ENCODE data around the gene CFAP92.

CFAP92 gene

DNA sequence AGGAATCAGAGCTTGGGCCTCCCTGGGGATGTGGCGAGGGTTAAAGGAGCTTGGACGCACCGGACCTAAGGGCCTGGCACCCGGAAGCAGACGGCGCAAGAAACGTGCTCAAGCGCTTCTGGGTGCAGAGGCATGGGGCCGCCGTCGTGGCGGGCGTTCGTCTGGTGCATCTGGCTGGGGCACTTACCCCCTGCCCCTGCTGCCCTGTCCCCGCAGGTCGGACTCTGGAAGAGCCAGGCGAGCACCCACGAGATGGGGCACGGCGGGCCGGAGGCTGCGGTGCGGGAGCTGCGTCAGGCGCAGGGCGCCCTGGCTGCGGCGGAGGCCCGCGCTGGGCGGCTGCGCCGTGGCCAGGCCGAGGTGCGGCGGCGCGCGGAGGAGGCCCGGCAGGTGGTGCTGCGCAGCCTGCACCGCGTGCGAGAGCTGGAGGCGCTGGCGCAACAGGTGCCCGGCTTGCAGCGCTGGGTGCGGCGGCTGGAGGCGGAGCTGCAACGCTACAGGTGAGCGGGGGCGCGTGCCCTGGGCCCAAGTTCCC lies 9.8 kb upstream of the CFAP92 start (continued):
- TF ChIP-seq SCRT1 (tag by site-specific recombination; IDR thresholded peaks at IDR 0.05; ENCODE audit: borderline replicate concordance) (peak; percentile 47; the same call in 1 of the 2 replicates), SCRT2 (tag by site-specific recombination; IDR thresholded peaks at IDR 0.05) (peak; percentile 93)
- TF ChIP-seq, protein P1, sequence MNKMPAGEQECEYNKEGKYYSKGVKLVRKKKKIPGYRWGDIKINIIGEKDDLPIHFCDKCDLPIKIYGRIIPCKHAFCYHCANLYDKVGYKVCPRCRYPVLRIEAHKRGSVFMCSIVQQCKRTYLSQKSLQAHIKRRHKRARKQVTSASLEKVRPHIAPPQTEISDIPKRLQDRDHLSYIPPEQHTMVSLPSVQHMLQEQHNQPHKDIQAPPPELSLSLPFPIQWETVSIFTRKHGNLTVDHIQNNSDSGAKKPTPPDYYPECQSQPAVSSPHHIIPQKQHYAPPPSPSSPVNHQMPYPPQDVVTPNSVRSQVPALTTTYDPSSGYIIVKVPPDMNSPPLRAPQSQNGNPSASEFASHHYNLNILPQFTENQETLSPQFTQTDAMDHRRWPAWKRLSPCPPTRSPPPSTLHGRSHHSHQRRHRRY (tag by site-specific recombination; IDR thresholded peaks at IDR 0.05), result no peak

DNA sequence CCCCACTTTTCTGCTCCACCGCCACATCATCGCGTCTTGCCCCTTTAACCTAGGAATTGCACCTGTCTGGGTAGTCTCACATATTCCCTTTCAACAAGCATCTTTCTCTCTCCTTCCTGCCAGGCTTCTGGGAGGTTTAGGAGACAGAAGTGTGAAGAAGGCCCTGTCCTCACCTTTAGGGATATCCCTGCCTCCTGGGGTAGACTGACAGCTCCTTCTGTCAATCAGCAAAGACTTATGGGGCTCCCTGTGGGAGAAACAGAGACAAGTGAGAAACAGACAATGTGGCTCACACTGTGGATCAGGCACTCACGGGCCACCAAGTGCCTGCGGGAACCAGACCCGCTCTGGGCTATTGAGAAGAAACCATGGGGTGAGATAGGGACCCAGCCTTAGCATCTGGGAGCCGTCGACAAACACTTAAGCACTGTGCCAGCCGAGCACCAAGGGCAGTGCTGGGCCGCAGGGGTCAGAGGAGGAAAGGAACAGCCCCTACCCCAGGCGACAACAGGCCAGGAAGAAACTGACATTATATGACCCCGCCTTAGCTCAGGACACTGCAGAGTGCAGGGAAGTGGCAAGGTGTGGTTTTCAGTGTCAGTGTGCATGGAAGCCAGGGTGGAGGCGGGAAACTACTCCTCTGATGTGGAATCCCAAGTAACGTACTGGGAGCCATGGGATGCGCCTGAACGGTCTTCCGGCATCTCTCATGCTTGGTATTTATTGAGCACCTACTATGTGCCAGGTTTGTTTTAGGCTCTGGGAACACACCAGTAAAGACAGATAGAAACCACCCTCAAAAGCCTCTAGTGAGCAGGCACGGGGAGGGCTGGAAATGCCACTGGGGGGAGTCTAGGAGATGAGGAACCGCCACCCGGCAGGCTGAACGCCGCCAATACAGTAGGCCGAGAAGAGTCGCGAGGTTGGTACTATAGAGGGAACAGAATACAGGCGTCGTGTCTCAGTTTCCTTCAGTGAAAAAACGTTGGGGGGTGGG lies 9.0 kb upstream of the CFAP92 start:
- Histone ChIP-seq H3K36me3 (ENCODE audit: control insufficient read depth in 2 of 2, insufficient read depth in 1 of 2, low read length in 2 of 2) (no peaks in the 10 kb centered on the region), H3K4me1 (ENCODE audit: control insufficient read depth, insufficient read depth, low read length) (no peaks in the 10 kb centered on the region), H3K4me3 (ENCODE audit: low read depth, low read length) (no peak overlapping the region), H3K9me3 (ENCODE audit: control insufficient read depth, insufficient read depth, low read depth, low read length) (no peaks in the 10 kb centered on the region), H3K27ac (ENCODE audit: extremely low read depth, low read depth, low read length) (no peak overlapping the region)
- TF ChIP-seq ZNF560 (tag by site-specific recombination; IDR thresholded peaks at IDR 0.05; ENCODE audit: borderline replicate concordance), result no peak
- no peak for TF ChIP-seq ZSCAN23 (tag by site-specific recombination; IDR thresholded peaks at IDR 0.05)
- no peak for TF ChIP-seq ZNF426 (tag by site-specific recombination; IDR thresholded peaks at IDR 0.05)
- TF ChIP-seq ZSCAN30 (tag by site-specific recombination; IDR thresholded peaks at IDR 0.05), result no peak
- no peak for TF ChIP-seq ZNF776 (tag by site-specific recombination; IDR thresholded peaks at IDR 0.05; ENCODE audit: borderline replicate concordance)
- no peak for TF ChIP-seq ZNF341 (tag by site-specific recombination; IDR thresholded peaks at IDR 0.05; ENCODE audit: low read depth)
- TF ChIP-seq, protein P2, sequence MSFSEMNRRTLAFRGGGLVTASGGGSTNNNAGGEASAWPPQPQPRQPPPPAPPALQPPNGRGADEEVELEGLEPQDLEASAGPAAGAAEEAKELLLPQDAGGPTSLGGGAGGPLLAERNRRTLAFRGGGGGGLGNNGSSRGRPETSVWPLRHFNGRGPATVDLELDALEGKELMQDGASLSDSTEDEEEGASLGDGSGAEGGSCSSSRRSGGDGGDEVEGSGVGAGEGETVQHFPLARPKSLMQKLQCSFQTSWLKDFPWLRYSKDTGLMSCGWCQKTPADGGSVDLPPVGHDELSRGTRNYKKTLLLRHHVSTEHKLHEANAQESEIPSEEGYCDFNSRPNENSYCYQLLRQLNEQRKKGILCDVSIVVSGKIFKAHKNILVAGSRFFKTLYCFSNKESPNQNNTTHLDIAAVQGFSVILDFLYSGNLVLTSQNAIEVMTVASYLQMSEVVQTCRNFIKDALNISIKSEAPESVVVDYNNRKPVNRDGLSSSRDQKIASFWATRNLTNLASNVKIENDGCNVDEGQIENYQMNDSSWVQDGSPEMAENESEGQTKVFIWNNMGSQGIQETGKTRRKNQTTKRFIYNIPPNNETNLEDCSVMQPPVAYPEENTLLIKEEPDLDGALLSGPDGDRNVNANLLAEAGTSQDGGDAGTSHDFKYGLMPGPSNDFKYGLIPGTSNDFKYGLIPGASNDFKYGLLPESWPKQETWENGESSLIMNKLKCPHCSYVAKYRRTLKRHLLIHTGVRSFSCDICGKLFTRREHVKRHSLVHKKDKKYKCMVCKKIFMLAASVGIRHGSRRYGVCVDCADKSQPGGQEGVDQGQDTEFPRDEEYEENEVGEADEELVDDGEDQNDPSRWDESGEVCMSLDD (tag by site-specific recombination; IDR thresholded peaks at IDR 0.05), result no peak
- TF ChIP-seq ZNF600 (tag by site-specific recombination; IDR thresholded peaks at IDR 0.05), result no peak
- TF ChIP-seq ZNF529 (tag by site-specific recombination; IDR thresholded peaks at IDR 0.05; ENCODE audit: insufficient replicate concordance), result no peak
- no peak for TF ChIP-seq ZXDB (tag by site-specific recombination; IDR thresholded peaks at IDR 0.05)
- TF ChIP-seq SP2 (tag by site-specific recombination; IDR thresholded peaks at IDR 0.05), result no peak
- TF ChIP-seq ZNF768 (tag by site-specific recombination; IDR thresholded peaks at IDR 0.05), result no peak
- no peak for TF ChIP-seq ZNF223 (tag by site-specific recombination; IDR thresholded peaks at IDR 0.05)
- TF ChIP-seq ZNF24 (tag by site-specific recombination; IDR thresholded peaks at IDR 0.05), result no peak
- no peak for TF ChIP-seq ZNF175 (tag by site-specific recombination; IDR thresholded peaks at IDR 0.05)
- CTCF ChIA-PET, result interaction anchor here (1.0 kb wide), 1 partner anchor 33 kb away, joined by 3 read pairs; no protein-coding TSS in a partner anchor
- POLR2A ChIA-PET, result no interaction called here
